ENCODE measurements around the gene ASB1. TPM values are rescaled to one million over a fixed set of nuclear protein-coding genes. Genes with fewer than 3 reads are reported as not detected.

The ASB1 gene
- polyA plus RNA-seq, 1 donor (not counting 4 experiments of a cell fraction or from before 2014, with no cell fraction given) = 13.0 TPM

DNA sequence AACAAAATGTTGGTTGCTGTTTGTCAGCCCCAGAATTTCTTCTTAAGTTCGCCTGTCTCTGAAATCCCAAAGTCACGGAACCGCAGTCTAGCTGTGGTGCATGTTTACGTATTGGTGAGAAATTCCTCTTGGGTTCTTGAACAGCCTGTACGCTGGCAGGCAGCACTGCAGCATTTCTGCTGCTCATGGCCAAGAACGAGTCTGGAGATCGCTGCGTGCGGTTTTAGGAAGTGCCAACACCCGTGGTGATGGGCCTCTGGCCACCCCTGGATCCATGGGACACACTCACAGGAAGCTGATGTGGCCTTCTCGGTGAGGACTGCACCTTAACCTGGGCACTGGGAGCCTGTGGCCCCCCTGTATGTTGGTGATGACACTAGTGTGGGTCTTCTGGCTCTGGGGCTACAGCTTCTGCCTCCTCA lies 23.7 kb downstream of the ASB1 start:
- Histone ChIP-seq H3K9me3 (ENCODE audit: control insufficient read depth, low read depth, low read length) (peaks cover 4% of the 10 kb centered on the region), H3K27me3 (ENCODE audit: control insufficient read depth, extremely low read depth, insufficient read depth, low read length) (no peaks in the 10 kb centered on the region), H3K9me1 (ENCODE audit: control insufficient read depth, extremely low read depth, insufficient read depth, low read length) (no peaks in the 10 kb centered on the region), H3K9ac (ENCODE audit: control insufficient read depth, extremely low read depth, insufficient read depth, low read length) (no peak overlapping the region), H4K20me1 (ENCODE audit: control insufficient read depth, extremely low read depth, insufficient read depth, low read length) (no peaks in the 10 kb centered on the region), H3K79me2 (ENCODE audit: control insufficient read depth, insufficient read depth, low read length) (peaks cover 5% of the 10 kb centered on the region), H3K36me3 (ENCODE audit: control insufficient read depth in 2 of 2, extremely low read depth in 1 of 2, insufficient read depth in 2 of 2, low read length in 2 of 2) (peaks cover 30 to 38% of the 10 kb centered on the region in 2 experiments), H3K4me1 (ENCODE audit: control insufficient read depth, extremely low read depth, insufficient read depth, low read length) (no peaks in the 10 kb centered on the region), H3K27ac (ENCODE audit: control insufficient read depth, insufficient read depth, low read length) (no peak overlapping the region), H2AFZ (ENCODE audit: control insufficient read depth, low read length) (no peak overlapping the region), H3K4me3 (ENCODE audit: control insufficient read depth in 2 of 3, extremely low read depth in 1 of 3, insufficient read depth in 2 of 3, low read depth in 1 of 3, low read length in 3 of 3) (no peak overlapping the region), H3K4me2 (ENCODE audit: control insufficient read depth, extremely low read depth, insufficient read depth, low read depth, low read length) (no peak overlapping the region)
- TF ChIP-seq, protein P1, sequence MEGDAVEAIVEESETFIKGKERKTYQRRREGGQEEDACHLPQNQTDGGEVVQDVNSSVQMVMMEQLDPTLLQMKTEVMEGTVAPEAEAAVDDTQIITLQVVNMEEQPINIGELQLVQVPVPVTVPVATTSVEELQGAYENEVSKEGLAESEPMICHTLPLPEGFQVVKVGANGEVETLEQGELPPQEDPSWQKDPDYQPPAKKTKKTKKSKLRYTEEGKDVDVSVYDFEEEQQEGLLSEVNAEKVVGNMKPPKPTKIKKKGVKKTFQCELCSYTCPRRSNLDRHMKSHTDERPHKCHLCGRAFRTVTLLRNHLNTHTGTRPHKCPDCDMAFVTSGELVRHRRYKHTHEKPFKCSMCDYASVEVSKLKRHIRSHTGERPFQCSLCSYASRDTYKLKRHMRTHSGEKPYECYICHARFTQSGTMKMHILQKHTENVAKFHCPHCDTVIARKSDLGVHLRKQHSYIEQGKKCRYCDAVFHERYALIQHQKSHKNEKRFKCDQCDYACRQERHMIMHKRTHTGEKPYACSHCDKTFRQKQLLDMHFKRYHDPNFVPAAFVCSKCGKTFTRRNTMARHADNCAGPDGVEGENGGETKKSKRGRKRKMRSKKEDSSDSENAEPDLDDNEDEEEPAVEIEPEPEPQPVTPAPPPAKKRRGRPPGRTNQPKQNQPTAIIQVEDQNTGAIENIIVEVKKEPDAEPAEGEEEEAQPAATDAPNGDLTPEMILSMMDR (optimal IDR thresholded peaks at IDR 0.05 in 1 of 3, IDR thresholded peaks at IDR 0.05 in 1 of 3, conservative IDR thresholded peaks at IDR 0.05 in 1 of 3; ENCODE audit: extremely low read depth in 1 of 3, insufficient read depth in 2 of 3, low read length in 3 of 3) = no peak
- no peak for TF ChIP-seq EZH2 (IDR thresholded peaks at IDR 0.05; ENCODE audit: low read length)
- no peak for DNase-seq (ENCODE audit: low read depth, low spot score)
- dilution Hi-C loops (cut with MboI; ENCODE audit: extremely low pct_ligation_motif_present, low sequenced_read_pairs) = no loop called here
- FAIRE-seq = no peak

GRCh38 chr2:238453842-238454241 lies 27.1 kb downstream of the ASB1 start:
- FAIRE-seq (no peak), DNase-seq (ENCODE audit: low read depth, low spot score) (no peak)
- Histone ChIP-seq H3K9me3 (ENCODE audit: control insufficient read depth, low read depth, low read length) (peaks cover 4% of the 10 kb centered on the region), H4K20me1 (ENCODE audit: control insufficient read depth, extremely low read depth, insufficient read depth, low read length) (no peaks in the 10 kb centered on the region), H2AFZ (ENCODE audit: control insufficient read depth, low read length) (no peak overlapping the region), H3K9me1 (ENCODE audit: control insufficient read depth, extremely low read depth, insufficient read depth, low read length) (no peaks in the 10 kb centered on the region), H3K4me2 (ENCODE audit: control insufficient read depth, extremely low read depth, insufficient read depth, low read depth, low read length) (no peak overlapping the region), H3K27me3 (ENCODE audit: control insufficient read depth, extremely low read depth, insufficient read depth, low read length) (peaks cover 9% of the 10 kb centered on the region), H3K27ac (ENCODE audit: control insufficient read depth, insufficient read depth, low read length) (no peak overlapping the region), H3K9ac (ENCODE audit: control insufficient read depth, extremely low read depth, insufficient read depth, low read length) (no peak overlapping the region), H3K79me2 (ENCODE audit: control insufficient read depth, insufficient read depth, low read length) (peaks cover 3% of the 10 kb centered on the region), H3K4me3 (ENCODE audit: control insufficient read depth in 2 of 3, extremely low read depth in 1 of 3, insufficient read depth in 2 of 3, low read depth in 1 of 3, low read length in 3 of 3) (no peak overlapping the region), H3K36me3 (ENCODE audit: control insufficient read depth in 2 of 2, extremely low read depth in 1 of 2, insufficient read depth in 2 of 2, low read length in 2 of 2) (peaks cover 14% of the 10 kb centered on the region in 2 experiments), H3K4me1 (ENCODE audit: control insufficient read depth, extremely low read depth, insufficient read depth, low read length) (no peaks in the 10 kb centered on the region)
- dilution Hi-C loops (cut with MboI; ENCODE audit: extremely low pct_ligation_motif_present, low sequenced_read_pairs) = no loop called here
- TF ChIP-seq, protein P1 (optimal IDR thresholded peaks at IDR 0.05 in 1 of 3, IDR thresholded peaks at IDR 0.05 in 1 of 3, conservative IDR thresholded peaks at IDR 0.05 in 1 of 3; ENCODE audit: extremely low read depth in 1 of 3, insufficient read depth in 2 of 3, low read length in 3 of 3) = no peak
- TF ChIP-seq EZH2 (IDR thresholded peaks at IDR 0.05; ENCODE audit: low read length) = no peak

Data from keratinocyte (primary cell).